Suppressor macrophage treated with lipopolysaccharide for 4 hours (primary cell): ENCODE results near the gene CCT8L2.
"Not testable (repeated sequence)": the region's sequence is repeated elsewhere in the genome, so short reads cannot be mapped to it uniquely, and the experiment has no call there.

Experiments used
- DNase-seq: peaks from one replicate; pipeline ENCODE4 v3.0.0-alpha.2; 2020

The CCT8L2 gene

DNA sequence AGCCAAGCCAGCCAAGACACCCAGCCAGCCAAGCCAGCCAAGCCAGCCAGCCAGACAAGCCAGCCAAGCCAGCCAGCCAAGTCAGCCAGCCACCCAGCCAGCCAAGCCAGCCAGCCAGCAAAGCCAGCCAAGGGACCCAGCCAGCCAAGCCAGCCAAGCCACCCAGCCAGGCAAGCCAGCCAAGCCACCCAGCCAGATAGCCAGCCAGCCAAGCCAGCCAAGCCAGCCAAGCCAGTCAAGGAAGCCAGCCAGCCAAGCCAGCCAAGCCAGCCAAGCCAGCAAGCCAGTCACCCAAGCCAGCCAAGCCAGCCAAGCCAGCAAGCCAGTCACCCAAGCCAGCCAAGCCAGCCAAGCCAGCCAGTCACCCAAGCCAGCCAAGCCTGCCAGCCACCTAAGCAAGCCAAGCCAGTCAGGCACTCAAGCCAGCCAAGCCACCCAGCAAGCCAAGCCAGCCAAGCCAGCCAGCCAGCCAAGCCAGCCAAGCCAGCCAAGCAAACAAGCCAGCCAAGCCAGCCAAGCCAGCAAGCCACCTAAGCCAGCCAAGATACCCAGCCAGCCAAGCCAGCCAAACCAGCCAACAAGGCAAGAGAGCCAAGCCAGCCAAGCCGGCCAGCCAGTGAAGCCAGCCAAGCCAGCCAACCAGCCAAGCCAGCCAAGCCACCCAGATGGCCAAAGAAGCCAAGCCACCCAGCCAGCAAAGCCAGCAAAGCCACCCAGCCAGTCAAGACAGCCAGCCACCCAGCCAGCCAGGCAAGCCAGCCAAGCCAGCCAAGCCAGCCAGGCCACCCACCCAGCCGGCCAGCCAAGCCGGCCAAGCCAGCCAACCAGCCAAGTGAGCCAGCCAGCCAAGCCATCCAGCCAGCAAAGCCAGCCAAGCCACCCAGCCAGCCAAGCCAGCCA, 33.3 kb downstream of the CCT8L2 start:
- DNase-seq = no peak

- DNase-seq = not testable (repeated sequence)
Observed at GRCh38 chr22:16558376-16558945, 34.1 kb downstream of the CCT8L2 start.

DNA sequence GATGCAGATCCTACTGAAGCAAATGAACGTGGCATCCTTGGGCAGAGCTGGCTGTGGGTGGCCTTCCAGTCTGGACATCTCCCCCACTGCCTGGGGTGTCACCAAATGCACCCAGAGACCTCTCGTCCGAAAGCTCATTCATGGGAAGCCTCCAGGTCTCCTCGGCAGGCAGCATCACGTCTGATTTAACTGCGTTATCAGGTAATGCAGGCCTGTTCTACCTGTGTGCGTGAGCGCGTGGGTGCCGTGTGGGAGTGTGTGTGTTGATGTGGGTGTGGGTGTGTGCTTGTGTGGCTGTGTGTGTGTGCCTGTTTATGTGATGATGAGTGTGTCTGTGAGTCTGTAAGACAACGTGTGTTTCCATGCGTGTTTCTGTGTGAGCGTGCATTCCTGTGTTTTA, 35.1 kb downstream of the CCT8L2 start:
- not testable (repeated sequence) for DNase-seq

DNA sequence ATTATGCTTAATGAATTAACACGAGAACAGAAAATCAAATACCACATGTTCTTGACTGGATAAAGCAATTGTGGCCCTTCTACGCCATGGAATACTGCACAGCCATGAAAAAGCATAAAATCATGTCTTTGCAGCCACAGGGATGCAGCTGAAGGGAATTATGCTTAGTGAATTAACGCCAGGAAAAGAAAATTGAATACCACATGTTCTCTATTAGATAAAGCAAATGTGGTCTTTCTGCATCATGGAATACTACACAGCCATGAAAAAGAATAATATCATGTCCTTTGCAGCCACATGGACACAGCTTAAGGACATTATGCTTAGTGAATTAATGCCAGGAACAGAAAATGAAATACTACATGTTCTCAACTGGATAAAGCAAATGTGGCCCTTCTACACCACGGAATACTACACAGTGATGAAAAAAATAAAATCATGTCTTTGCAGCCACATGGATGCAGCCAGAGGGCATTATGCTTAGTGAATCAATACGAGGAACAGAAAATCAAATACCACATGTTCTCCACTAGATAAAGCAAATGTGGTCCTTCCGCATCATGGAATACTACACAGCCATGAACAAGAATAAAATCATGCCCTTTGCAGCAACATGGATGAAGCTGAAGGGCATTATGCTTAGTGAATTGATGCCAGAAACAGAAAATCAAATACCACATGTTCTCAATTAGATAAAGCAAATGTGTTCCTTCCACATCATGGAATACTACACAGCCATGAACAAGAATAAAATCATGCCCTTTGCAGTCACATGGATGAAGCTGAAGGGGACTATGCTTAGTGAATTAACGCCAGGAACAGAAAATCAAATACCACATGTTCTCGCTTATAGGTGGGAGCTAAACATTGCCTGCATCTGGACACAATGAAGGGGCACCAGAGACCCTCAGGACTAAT, 37.3 kb downstream of the CCT8L2 start:
- not testable (repeated sequence) for DNase-seq

DNA sequence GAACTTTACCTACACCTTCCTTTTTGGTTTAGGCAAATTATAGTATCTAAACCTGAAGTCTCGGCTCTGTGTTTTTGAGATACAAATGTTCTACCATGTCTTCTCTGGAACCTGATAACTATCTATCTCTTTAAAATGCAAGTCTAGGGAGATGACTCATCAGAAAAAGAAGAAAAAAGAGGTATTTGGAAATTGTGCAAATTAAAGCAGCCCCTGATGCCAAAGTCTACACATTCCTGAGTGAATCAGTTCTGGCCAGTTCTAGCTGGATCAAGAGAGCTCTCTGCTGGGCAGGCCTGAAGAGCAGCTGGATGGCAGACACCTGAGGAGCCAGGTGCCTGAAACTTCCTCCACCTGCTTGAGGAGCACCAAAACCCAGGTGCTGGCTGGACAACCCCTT, 49.3 kb downstream of the CCT8L2 start:
- DNase-seq = not testable (repeated sequence)
